Gastroesophageal sphincter (tissue), 3 donors: Measurements from ENCODE around the gene IP6K2.

Source experiments
- CTCF ChIP-seq, 4 experiments: fragments of 200-600 bp in 2 of 4; fragments of 450-650 bp in 2 of 4; sonication (generic) in 1 of 4; IDR thresholded peaks; one replicate each; pipeline ENCODE4 v1.5.1; 2017 to 2019; ENCODE audit warnings: antibody characterized with exemption in 4 of 4, mild to moderate bottlenecking in 2 of 4, moderate library complexity in 2 of 4
- EP300 ChIP-seq: sonication (generic); formaldehyde crosslinking; IDR thresholded peaks from one replicate; pipeline ENCODE4 v1.6.1; 2017; ENCODE audit warnings: antibody characterized with exemption, mild to moderate bottlenecking
- POLR2A ChIP-seq, 2 donors: fragments of 450-650 bp; IDR thresholded peaks; one replicate each; pipeline ENCODE4 v1.6.1; 2017; ENCODE audit warnings: antibody characterized with exemption in 2 of 2, mild to moderate bottlenecking in 2 of 2, moderate library complexity in 1 of 2
- POLR2AphosphoS5 ChIP-seq: sonication (generic); formaldehyde crosslinking; IDR thresholded peaks from one replicate; pipeline ENCODE4 v1.6.1; 2017; ENCODE audit warnings: antibody characterized with exemption

GRCh38 chr3:48697952-48698351 lies 19.1 kb downstream of the IP6K2 start:
- TF ChIP-seq POLR2A (IDR thresholded peaks at IDR 0.05), result no peak
- no peak for TF ChIP-seq CTCF (IDR thresholded peaks at IDR 0.05)
- TF ChIP-seq EP300, result no peak
- no peak for TF ChIP-seq POLR2AphosphoS5
